Measurements from ENCODE around the gene DPYSL5. TPM values are rescaled to one million over a fixed set of nuclear protein-coding genes. Genes with fewer than 3 reads are reported as not detected.

The DPYSL5 gene
- total and polyA plus RNA-seq, 2 of the 13 experiments (the other 11 are each of a cell fraction or from before 2014, with no cell fraction given), result 0.15 TPM; not detected in 1

- no peak for TF ChIP-seq ZMYM2 (CRISPR knock-in tag; IDR thresholded peaks at IDR 0.05)
- 0 out of 2 replicates have a peak, but pooled peaks have one; percentile 30 for TF ChIP-seq ZNF792 (CRISPR knock-in tag; IDR thresholded peaks at IDR 0.05)
- TF ChIP-seq AGO2 (optimal IDR thresholded peaks at IDR 0.05; ENCODE audit: low read depth, low read length), result no peak
- TF ChIP-seq, protein P1, sequence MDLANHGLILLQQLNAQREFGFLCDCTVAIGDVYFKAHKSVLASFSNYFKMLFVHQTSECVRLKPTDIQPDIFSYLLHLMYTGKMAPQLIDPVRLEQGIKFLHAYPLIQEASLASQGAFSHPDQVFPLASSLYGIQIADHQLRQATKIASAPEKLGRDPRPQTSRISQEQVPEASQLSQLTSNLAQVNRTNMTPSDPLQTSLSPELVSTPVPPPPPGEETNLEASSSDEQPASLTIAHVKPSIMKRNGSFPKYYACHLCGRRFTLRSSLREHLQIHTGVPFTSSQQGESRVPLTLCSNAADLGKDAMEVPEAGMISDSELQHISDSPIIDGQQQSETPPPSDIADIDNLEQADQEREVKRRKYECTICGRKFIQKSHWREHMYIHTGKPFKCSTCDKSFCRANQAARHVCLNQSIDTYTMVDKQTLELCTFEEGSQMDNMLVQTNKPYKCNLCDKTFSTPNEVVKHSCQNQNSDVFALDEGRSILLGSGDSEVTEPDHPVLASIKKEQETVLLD (CRISPR knock-in tag; IDR thresholded peaks at IDR 0.05; ENCODE audit: low read depth), result no peak
- TF ChIP-seq HHEX (CRISPR knock-in tag; IDR thresholded peaks at IDR 0.05), result no peak
- TF ChIP-seq FOXP1 (IDR thresholded peaks at IDR 0.05), result 0 out of 2 replicates have a peak, but pooled peaks have one; percentile 8
- TF ChIP-seq FOXP1 (CRISPR knock-in tag; IDR thresholded peaks at IDR 0.05), result peak; percentile 69
- TF ChIP-seq FOXA1 (IDR thresholded peaks at IDR 0.05), result no peak
- peak; percentile 78 for TF ChIP-seq FOXA1 (CRISPR knock-in tag; IDR thresholded peaks at IDR 0.05)
- no peak; the same call in 1 of the 2 replicates for TF ChIP-seq TBX2 (CRISPR knock-in tag; IDR thresholded peaks at IDR 0.05; ENCODE audit: borderline replicate concordance)
- TF ChIP-seq NCOA1 (CRISPR knock-in tag; IDR thresholded peaks at IDR 0.05), result no peak
- peak; percentile 57 for TF ChIP-seq KAT8 (CRISPR knock-in tag; IDR thresholded peaks at IDR 0.05)
- no peak for TF ChIP-seq TCF7 (IDR thresholded peaks at IDR 0.05; ENCODE audit: low read depth)
- no peak for TF ChIP-seq ZGPAT (CRISPR knock-in tag; IDR thresholded peaks at IDR 0.05)
- TF ChIP-seq ARID5B (CRISPR knock-in tag; IDR thresholded peaks at IDR 0.05), result peak; percentile 60
- no peak for TF ChIP-seq KLF15 (CRISPR knock-in tag; IDR thresholded peaks at IDR 0.05; ENCODE audit: borderline replicate concordance)
- TF ChIP-seq SOX5 (CRISPR knock-in tag; IDR thresholded peaks at IDR 0.05; ENCODE audit: borderline replicate concordance), result peak; percentile 66
- 0 out of 2 replicates have a peak, but pooled peaks have one; percentile 26 for TF ChIP-seq FOXK1 (CRISPR knock-in tag; IDR thresholded peaks at IDR 0.05; ENCODE audit: borderline replicate concordance, low read depth)
- no peak for TF ChIP-seq SRSF1 (optimal IDR thresholded peaks at IDR 0.05; ENCODE audit: low read depth, low read length)
- no peak for TF ChIP-seq TGIF2 (CRISPR knock-in tag; IDR thresholded peaks at IDR 0.05)
- TF ChIP-seq, protein P2, sequence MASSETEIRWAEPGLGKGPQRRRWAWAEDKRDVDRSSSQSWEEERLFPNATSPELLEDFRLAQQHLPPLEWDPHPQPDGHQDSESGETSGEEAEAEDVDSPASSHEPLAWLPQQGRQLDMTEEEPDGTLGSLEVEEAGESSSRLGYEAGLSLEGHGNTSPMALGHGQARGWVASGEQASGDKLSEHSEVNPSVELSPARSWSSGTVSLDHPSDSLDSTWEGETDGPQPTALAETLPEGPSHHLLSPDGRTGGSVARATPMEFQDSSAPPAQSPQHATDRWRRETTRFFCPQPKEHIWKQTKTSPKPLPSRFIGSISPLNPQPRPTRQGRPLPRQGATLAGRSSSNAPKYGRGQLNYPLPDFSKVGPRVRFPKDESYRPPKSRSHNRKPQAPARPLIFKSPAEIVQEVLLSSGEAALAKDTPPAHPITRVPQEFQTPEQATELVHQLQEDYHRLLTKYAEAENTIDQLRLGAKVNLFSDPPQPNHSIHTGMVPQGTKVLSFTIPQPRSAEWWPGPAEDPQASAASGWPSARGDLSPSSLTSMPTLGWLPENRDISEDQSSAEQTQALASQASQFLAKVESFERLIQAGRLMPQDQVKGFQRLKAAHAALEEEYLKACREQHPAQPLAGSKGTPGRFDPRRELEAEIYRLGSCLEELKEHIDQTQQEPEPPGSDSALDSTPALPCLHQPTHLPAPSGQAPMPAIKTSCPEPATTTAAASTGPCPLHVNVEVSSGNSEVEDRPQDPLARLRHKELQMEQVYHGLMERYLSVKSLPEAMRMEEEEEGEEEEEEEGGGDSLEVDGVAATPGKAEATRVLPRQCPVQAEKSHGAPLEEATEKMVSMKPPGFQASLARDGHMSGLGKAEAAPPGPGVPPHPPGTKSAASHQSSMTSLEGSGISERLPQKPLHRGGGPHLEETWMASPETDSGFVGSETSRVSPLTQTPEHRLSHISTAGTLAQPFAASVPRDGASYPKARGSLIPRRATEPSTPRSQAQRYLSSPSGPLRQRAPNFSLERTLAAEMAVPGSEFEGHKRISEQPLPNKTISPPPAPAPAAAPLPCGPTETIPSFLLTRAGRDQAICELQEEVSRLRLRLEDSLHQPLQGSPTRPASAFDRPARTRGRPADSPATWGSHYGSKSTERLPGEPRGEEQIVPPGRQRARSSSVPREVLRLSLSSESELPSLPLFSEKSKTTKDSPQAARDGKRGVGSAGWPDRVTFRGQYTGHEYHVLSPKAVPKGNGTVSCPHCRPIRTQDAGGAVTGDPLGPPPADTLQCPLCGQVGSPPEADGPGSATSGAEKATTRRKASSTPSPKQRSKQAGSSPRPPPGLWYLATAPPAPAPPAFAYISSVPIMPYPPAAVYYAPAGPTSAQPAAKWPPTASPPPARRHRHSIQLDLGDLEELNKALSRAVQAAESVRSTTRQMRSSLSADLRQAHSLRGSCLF (CRISPR knock-in tag; IDR thresholded peaks at IDR 0.05; ENCODE audit: borderline replicate concordance), result no peak
These were observed 134.3 kb downstream of the DPYSL5 start (continued) for GRCh38 chr2:26982102-26982742.

Data from HepG2 (cell line).